ENCODE results near the gene CAMTA1.

GRCh38 chr1:7043191-7043549 lies 257.9 kb downstream of the CAMTA1 start:
- TF ChIP-seq, protein P1, sequence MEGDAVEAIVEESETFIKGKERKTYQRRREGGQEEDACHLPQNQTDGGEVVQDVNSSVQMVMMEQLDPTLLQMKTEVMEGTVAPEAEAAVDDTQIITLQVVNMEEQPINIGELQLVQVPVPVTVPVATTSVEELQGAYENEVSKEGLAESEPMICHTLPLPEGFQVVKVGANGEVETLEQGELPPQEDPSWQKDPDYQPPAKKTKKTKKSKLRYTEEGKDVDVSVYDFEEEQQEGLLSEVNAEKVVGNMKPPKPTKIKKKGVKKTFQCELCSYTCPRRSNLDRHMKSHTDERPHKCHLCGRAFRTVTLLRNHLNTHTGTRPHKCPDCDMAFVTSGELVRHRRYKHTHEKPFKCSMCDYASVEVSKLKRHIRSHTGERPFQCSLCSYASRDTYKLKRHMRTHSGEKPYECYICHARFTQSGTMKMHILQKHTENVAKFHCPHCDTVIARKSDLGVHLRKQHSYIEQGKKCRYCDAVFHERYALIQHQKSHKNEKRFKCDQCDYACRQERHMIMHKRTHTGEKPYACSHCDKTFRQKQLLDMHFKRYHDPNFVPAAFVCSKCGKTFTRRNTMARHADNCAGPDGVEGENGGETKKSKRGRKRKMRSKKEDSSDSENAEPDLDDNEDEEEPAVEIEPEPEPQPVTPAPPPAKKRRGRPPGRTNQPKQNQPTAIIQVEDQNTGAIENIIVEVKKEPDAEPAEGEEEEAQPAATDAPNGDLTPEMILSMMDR (IDR thresholded peaks at IDR 0.05; ENCODE audit: borderline replicate concordance, extremely low read depth, low read length, poor library complexity, severe bottlenecking): no peak
- no peak for TF ChIP-seq EZH2 (IDR thresholded peaks at IDR 0.05; ENCODE audit: borderline replicate concordance, low read depth, low read length, severe bottlenecking)

Data from DND-41 (cell line).